BLaER1 treated with 17β-estradiol and CSF1 and Interleukin-3, amounts not matched to agents 10 nM and 100 nM (cell line): ENCODE results near the gene GULP1.

Experiments used
- H3K27ac ChIP-seq, 11 experiments: shearing (Covaris generic); formaldehyde crosslinking; 2 replicates each; pipeline ENCODE4 v1.8.1; 2022
- H3K27me3 ChIP-seq, 11 experiments: shearing (Covaris generic); formaldehyde crosslinking; 2 replicates each; pipeline ENCODE4 v1.8.1; 2022
- H3K36me3 ChIP-seq, 11 experiments: shearing (Covaris generic); formaldehyde crosslinking; 2 replicates each; pipeline ENCODE4 v1.8.1; 2022
- H3K4me1 ChIP-seq, 10 experiments: shearing (Covaris generic); formaldehyde crosslinking; 2 replicates each; pipeline ENCODE4 v1.8.1; 2022
- H3K4me2 ChIP-seq, 11 experiments: shearing (Covaris generic); formaldehyde crosslinking; 2 replicates each; pipeline ENCODE4 v1.8.1; 2022
- H3K4me3 ChIP-seq, 10 experiments: shearing (Covaris generic); formaldehyde crosslinking; 2 replicates each; pipeline ENCODE4 v1.8.1; 2022
- H3K9ac ChIP-seq, 11 experiments: shearing (Covaris generic); formaldehyde crosslinking; 2 replicates each; pipeline ENCODE4 v1.8.1; 2022
- H3K9me3 ChIP-seq, 11 experiments: shearing (Covaris generic); formaldehyde crosslinking; replicated peaks in 1 of 11; 2 replicates each; pipeline ENCODE4 v1.8.1; 2022
- H4K20me1 ChIP-seq, 11 experiments: shearing (Covaris generic); formaldehyde crosslinking; 2 replicates each; pipeline ENCODE4 v1.8.1; 2022
- Cebpa-rat ChIP-seq, 11 experiments: shearing (Covaris generic); IDR thresholded peaks; 2 replicates each; pipeline ENCODE4 v1.8.1; 2022

GULP1 gene

GRCh38 chr2:188495969-188496431 is 204.3 kb downstream of the GULP1 start:
- H3K9me3 ChIP-seq = no peaks in the 10 kb centered on the region
- no peak overlapping the region for H3K27ac ChIP-seq
- H4K20me1 ChIP-seq = no peaks in the 10 kb centered on the region
- H3K4me3 ChIP-seq = no peak overlapping the region
- H3K36me3 ChIP-seq = no peaks in the 10 kb centered on the region
- H3K9ac ChIP-seq = no peak overlapping the region
- no peaks in the 10 kb centered on the region for H3K27me3 ChIP-seq
- TF ChIP-seq Cebpa-rat (IDR thresholded peaks at IDR 0.05) = no peak
- no peak overlapping the region for H3K4me2 ChIP-seq
- H3K4me1 ChIP-seq = no peaks in the 10 kb centered on the region

- TF ChIP-seq Cebpa-rat (IDR thresholded peaks at IDR 0.05) = no peak
- H3K9me3 ChIP-seq = no peaks in the 10 kb centered on the region
- H3K4me1 ChIP-seq = no peaks in the 10 kb centered on the region
- H4K20me1 ChIP-seq = no peaks in the 10 kb centered on the region
- no peak overlapping the region for H3K4me3 ChIP-seq
- H3K9ac ChIP-seq = no peak overlapping the region
- H3K36me3 ChIP-seq = no peaks in the 10 kb centered on the region
- H3K4me2 ChIP-seq = no peak overlapping the region
- no peaks in the 10 kb centered on the region for H3K27me3 ChIP-seq
- no peak overlapping the region for H3K27ac ChIP-seq
Observed at GRCh38 chr2:188497726-188498125, 206.1 kb downstream of the GULP1 start.

- H3K9me3 ChIP-seq = no peaks in the 10 kb centered on the region
- no peaks in the 10 kb centered on the region for H4K20me1 ChIP-seq
- no peak overlapping the region for H3K27ac ChIP-seq
- no peak overlapping the region for H3K9ac ChIP-seq
- no peak overlapping the region for H3K4me2 ChIP-seq
- TF ChIP-seq Cebpa-rat (IDR thresholded peaks at IDR 0.05) = no peak
- H3K4me1 ChIP-seq = peaks cover 0 to 11% (median 0%) of the 10 kb centered on the region in 10 experiments; a peak in 3 of 20 replicates
- no peaks in the 10 kb centered on the region for H3K36me3 ChIP-seq
- H3K4me3 ChIP-seq = no peak overlapping the region
- H3K27me3 ChIP-seq = no peaks in the 10 kb centered on the region
Observed at GRCh38 chr2:188503975-188504374, 212.3 kb downstream of the GULP1 start.

- H3K9ac ChIP-seq = no peak overlapping the region
- no peaks in the 10 kb centered on the region for H3K36me3 ChIP-seq
- H3K27ac ChIP-seq = no peak overlapping the region
- no peaks in the 10 kb centered on the region for H3K27me3 ChIP-seq
- no peaks in the 10 kb centered on the region for H4K20me1 ChIP-seq
- peaks cover 0 to 11% (median 0%) of the 10 kb centered on the region in 10 experiments; a peak in 3 of 20 replicates for H3K4me1 ChIP-seq
- TF ChIP-seq Cebpa-rat (IDR thresholded peaks at IDR 0.05) = no peak
- no peaks in the 10 kb centered on the region for H3K9me3 ChIP-seq
- no peak overlapping the region for H3K4me3 ChIP-seq
- no peak overlapping the region for H3K4me2 ChIP-seq
Observed at GRCh38 chr2:188506843-188507242, 215.2 kb downstream of the GULP1 start.

GRCh38 chr2:188511346-188511745 is 219.7 kb downstream of the GULP1 start:
- no peaks in the 10 kb centered on the region; a peak in 1 of 22 replicates for H4K20me1 ChIP-seq
- H3K4me3 ChIP-seq = no peak overlapping the region
- H3K27me3 ChIP-seq = no peaks in the 10 kb centered on the region
- no peak overlapping the region for H3K9ac ChIP-seq
- no peaks in the 10 kb centered on the region for H3K36me3 ChIP-seq
- H3K4me2 ChIP-seq = no peak overlapping the region
- H3K9me3 ChIP-seq = no peaks in the 10 kb centered on the region
- no peak overlapping the region for H3K27ac ChIP-seq
- TF ChIP-seq Cebpa-rat (IDR thresholded peaks at IDR 0.05) = no peak
- H3K4me1 ChIP-seq = peaks cover 0 to 11% (median 0%) of the 10 kb centered on the region in 10 experiments; a peak in 3 of 20 replicates

GRCh38 chr2:188512456-188512855 is 220.8 kb downstream of the GULP1 start:
- Histone ChIP-seq H3K4me1 (peaks cover 0 to 11% (median 0%) of the 10 kb centered on the region in 10 experiments; a peak in 3 of 20 replicates), H3K9ac (no peak overlapping the region), H3K9me3 (no peaks in the 10 kb centered on the region), H3K27me3 (no peaks in the 10 kb centered on the region), H3K4me3 (no peak overlapping the region), H3K36me3 (no peaks in the 10 kb centered on the region), H4K20me1 (no peaks in the 10 kb centered on the region; a peak in 1 of 22 replicates), H3K4me2 (no peak overlapping the region), H3K27ac (no peak overlapping the region)
- no peak for TF ChIP-seq Cebpa-rat (IDR thresholded peaks at IDR 0.05)

GRCh38 chr2:188515918-188516317 is 224.2 kb downstream of the GULP1 start:
- Histone ChIP-seq H3K4me3 (no peak overlapping the region), H4K20me1 (no peaks in the 10 kb centered on the region; a peak in 1 of 22 replicates), H3K9me3 (no peaks in the 10 kb centered on the region), H3K4me2 (no peak overlapping the region), H3K27ac (no peak overlapping the region), H3K27me3 (no peaks in the 10 kb centered on the region), H3K9ac (no peak overlapping the region), H3K4me1 (no peaks in the 10 kb centered on the region), H3K36me3 (no peaks in the 10 kb centered on the region)
- no peak for TF ChIP-seq Cebpa-rat (IDR thresholded peaks at IDR 0.05)

GRCh38 chr2:188517549-188518215 is 226.0 kb downstream of the GULP1 start:
- no peak overlapping the region for H3K4me2 ChIP-seq
- no peak for TF ChIP-seq Cebpa-rat (IDR thresholded peaks at IDR 0.05)
- H3K9me3 ChIP-seq = 0 out of 22 replicates have a peak, but pooled peaks cover 0 to 5% (median 0%) of the 10 kb centered on the region in 11 experiments
- no peak overlapping the region for H3K4me3 ChIP-seq
- no peak overlapping the region for H3K27ac ChIP-seq
- H3K27me3 ChIP-seq = no peaks in the 10 kb centered on the region
- H3K36me3 ChIP-seq = no peaks in the 10 kb centered on the region
- no peaks in the 10 kb centered on the region for H3K4me1 ChIP-seq
- H3K9ac ChIP-seq = no peak overlapping the region
- no peaks in the 10 kb centered on the region; a peak in 1 of 22 replicates for H4K20me1 ChIP-seq

GRCh38 chr2:188518381-188518780 is 226.7 kb downstream of the GULP1 start:
- no peaks in the 10 kb centered on the region; a peak in 1 of 22 replicates for H4K20me1 ChIP-seq
- H3K4me2 ChIP-seq = no peak overlapping the region
- no peak for TF ChIP-seq Cebpa-rat (IDR thresholded peaks at IDR 0.05)
- 0 out of 22 replicates have a peak, but pooled peaks cover 0 to 5% (median 0%) of the 10 kb centered on the region in 11 experiments for H3K9me3 ChIP-seq
- H3K27me3 ChIP-seq = no peaks in the 10 kb centered on the region
- no peak overlapping the region for H3K9ac ChIP-seq
- no peaks in the 10 kb centered on the region for H3K4me1 ChIP-seq
- H3K4me3 ChIP-seq = no peak overlapping the region
- no peaks in the 10 kb centered on the region for H3K36me3 ChIP-seq
- H3K27ac ChIP-seq = no peak overlapping the region

- Histone ChIP-seq H3K4me1 (no peaks in the 10 kb centered on the region), H3K9me3 (0 out of 22 replicates have a peak, but pooled peaks cover 0 to 5% (median 0%) of the 10 kb centered on the region in 11 experiments), H3K9ac (no peak overlapping the region), H3K4me3 (no peak overlapping the region), H4K20me1 (no peaks in the 10 kb centered on the region; a peak in 1 of 22 replicates), H3K27ac (no peak overlapping the region), H3K4me2 (no peak overlapping the region), H3K27me3 (no peaks in the 10 kb centered on the region), H3K36me3 (no peaks in the 10 kb centered on the region)
- no peak for TF ChIP-seq Cebpa-rat (IDR thresholded peaks at IDR 0.05)
Observed at GRCh38 chr2:188519136-188519535, 227.5 kb downstream of the GULP1 start.
